NCI-H226 (cell line): ENCODE data around the gene DDI2.

ENCODE experiments used
- DNase-seq: peaks from one replicate; pipeline ENCODE4 v3.0.0-alpha.2; 2015

Gene DDI2

GRCh38 chr1:15704526-15705183, 87.4 kb downstream of the DDI2 start:
- DNase-seq = no peak

- DNase-seq = no peak
These were observed 87.9 kb downstream of the DDI2 start for GRCh38 chr1:15705184-15705566.

- no peak for DNase-seq
These were observed 89.5 kb downstream of the DDI2 start for GRCh38 chr1:15706751-15707150.

- DNase-seq = no peak
These were observed 90.1 kb downstream of the DDI2 start for GRCh38 chr1:15707239-15707925.

- DNase-seq = no peak
These were observed 91.4 kb downstream of the DDI2 start for GRCh38 chr1:15708486-15709137.

GRCh38 chr1:15709226-15709625, 92.0 kb downstream of the DDI2 start:
- no peak for DNase-seq

- no peak for DNase-seq
These were observed 94.9 kb downstream of the DDI2 start for GRCh38 chr1:15712168-15712567.

GRCh38 chr1:15714406-15715136, 97.3 kb downstream of the DDI2 start:
- no peak for DNase-seq

GRCh38 chr1:15717418-15718125, 100.3 kb downstream of the DDI2 start:
- DNase-seq = no peak

- DNase-seq = no peak
These were observed 100.9 kb downstream of the DDI2 start for GRCh38 chr1:15718199-15718601.
